RKO (cell line): ENCODE measurements around the gene SLC15A4.
"Not testable (repeated sequence)": the region's sequence is repeated elsewhere in the genome, so short reads cannot be mapped to it uniquely, and the experiment has no call there.

ENCODE experiments used
- DNase-seq: peaks from one replicate; pipeline ENCODE4 v3.0.0-alpha.2; 2016; ENCODE audit warnings: low spot score

Gene SLC15A4

DNA sequence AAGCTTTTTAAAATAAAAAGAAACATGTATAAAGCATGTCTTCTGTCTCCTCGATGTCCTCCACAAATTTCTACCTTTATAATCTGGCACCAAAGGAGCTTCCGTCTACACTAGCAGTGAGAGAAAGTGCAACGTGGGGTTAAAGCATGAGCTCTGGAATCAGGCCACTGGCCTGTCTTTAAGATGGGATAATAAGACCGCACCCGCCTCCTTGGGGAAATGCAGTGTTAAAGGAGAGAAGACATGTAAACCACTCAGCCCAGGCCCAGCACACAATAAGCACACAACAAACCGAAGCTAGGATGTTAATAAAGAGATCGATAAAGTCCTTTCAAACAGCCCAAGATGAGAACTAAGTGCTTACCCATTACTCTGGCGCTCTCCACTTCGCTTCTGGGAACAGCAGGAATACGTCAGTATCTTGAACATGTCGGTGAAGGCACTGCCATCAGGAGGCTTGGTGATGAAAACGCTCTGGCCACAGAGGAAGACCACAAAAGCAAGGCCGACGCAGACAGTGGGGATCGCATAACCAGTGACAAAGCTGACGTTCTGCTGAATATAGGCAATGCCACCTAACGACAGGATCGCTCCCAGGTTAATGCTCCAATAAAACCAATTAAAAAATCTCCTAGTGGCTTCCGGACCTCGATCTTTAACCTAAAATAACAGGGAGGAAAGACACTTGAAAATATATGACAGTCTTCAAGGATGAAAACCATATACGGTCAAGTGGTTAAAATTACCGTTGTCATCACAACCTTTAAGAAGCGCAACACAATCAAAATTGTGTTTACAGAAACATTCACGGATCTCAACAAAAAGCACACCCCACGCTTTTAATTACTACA, 9.1 kb downstream of the SLC15A4 start:
- no peak for DNase-seq

DNA sequence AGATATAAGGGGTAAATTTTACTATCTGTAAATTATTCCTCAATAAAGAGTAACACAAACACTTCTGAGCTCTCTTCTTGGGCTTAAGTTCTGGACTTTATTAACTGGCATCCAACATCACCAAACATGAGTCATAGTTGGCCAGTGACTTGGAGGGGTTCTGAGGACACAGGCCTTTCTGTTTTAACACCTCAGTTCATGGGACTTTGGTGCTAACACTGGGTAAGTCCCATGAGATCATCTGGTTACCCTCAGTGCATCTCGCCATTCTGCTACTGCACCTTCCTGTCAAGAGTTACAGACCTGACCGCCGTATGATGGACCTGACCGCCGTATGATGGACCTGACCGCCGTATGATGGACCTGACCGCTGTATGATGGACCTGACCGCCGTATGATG, 9.9 kb downstream of the SLC15A4 start:
- no peak for DNase-seq

DNA sequence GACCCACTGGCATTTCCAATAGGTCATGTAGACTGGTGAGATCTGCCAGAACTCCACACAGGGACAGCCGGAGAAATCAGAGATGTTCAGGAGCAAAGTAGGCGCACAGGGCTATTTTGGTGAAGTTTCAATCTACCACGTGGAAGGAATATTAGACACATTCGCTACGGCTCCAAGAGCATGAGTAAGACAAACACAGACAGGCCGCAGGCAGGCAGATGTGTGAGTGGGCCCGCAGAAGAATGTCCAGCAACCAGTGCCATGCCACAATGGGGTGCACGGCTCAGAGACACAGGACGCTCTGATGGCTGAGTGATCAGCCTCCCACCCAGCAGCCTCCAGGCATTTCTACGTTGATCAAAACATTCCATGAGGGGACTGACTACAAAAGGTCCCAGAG, 10.4 kb downstream of the SLC15A4 start:
- DNase-seq = no peak

DNA sequence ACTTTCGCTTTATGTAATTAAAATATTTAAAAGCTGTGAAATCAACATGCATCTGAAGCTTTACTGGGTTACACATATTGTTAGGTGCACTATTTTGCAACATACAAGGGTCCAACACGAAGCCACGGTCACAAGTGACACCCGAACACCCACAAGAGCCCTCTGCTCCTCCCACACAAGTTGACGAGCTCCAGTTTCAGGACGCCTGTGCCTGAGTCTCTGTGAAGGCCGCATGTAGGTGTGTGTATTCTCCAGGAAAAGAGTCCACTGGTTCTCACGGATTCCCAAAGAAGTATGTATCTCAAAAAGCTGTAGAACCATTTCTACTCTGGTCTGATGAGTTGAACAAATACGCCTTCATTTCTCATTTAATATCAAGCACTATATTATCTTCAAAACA, 12.0 kb downstream of the SLC15A4 start:
- DNase-seq = no peak

DNA sequence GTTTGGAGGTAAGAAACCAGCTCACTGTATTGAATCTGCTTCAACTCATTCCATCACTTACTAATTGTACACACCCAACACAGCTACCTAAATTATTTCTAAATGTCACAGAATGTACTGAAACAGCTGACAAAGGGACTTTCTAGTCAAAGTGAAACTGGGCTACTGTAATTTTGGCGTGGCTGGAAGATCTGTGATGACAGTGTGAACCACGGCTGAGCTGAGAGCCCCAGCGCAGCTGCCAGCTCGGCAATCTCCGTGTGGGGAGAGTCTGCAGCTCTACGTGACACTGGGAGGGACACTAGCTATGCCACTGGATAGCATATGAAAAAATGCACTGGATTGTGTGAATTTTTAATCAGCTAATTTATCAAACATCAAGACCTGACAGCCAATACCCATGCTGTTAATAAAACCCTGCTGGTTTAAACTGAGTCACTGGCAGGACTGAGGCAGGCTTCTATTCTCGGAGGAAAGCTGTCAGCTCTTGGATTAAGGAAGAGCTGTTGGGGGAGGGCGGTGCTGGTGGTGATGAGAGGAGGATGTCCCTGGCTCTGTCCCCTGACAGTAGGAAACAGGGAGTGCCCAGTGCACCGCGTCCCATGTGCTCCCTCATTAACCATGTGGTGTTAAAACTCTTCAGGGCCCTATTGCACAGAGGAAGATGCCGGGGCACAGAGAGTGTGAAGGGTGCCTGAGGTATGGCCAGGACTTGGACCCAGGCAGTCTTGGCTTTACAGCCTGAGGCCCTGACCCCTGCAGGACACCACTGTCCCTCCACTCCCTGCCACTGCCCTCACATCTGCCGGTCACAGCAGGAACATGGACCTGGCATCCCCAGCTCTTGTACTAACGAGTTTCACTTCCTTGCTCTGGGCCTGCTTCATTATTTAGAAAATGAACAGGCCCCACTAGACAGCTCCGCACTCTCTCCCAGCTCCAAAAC, 13.3 kb downstream of the SLC15A4 start:
- DNase-seq = no peak

DNA sequence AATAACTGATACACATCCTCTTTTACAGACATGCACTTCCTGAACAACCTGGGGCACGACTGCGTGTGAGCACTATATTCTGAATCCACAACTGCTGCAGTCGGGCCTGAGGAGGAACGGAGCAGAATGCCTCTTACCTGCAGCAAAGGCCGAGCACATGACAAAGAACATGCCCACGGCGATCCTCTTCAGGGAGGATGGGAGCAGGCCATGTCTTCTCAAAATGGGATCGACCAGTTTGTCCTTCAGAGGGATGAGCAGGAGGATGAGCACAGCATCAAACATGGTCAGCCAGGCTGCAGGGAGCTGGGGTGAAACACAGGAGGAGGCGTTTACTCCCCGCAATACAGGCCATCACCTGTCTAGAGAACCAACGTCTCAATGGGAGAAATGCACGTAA, 15.1 kb downstream of the SLC15A4 start:
- no peak for DNase-seq

DNA sequence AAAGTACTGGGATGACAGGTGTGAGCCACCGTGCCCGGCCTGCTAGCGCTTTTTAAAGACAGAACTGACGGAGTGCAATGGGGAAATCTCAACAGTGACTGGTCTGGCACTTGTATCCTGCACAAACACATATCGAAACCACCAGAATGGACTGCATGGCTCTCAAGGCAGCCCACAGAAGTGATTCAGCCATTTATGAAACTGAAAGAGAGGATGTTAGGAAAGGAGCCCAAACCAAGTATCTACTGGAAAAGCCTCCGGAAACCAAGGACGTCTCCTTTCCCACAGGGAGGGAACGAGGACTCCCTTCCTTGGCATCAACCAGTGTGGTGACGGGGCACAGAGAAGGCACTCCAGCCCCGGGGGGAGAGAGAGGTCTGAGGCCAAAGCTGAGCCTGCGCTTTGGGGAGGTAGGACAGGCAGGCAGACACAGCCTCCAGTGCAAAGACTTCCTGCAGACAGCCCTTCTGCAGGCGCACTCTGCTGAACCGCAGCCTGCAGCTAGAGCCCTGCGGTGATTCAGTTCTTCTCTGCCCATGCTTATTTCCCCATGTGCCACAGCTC, 16.5 kb downstream of the SLC15A4 start:
- DNase-seq = no peak

DNA sequence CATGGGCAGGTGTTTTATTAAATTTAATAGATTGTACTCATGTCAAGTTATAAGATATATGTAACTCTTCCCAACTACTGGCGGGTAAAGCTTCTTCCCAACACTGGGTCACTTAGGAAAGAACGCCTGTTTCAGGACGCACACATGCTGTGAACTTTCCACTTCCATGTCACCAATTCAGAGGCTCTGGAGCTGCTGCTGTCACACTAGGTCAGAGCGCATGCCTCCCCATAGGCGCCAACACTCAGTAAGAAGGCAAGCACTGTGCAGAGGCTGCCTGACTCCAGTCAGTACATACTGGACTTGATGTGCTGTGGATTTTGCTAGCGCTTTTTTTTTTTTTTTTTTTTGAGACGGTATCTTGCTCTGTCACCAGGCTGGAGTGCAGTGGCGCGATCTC, 17.2 kb downstream of the SLC15A4 start:
- no peak for DNase-seq

DNA sequence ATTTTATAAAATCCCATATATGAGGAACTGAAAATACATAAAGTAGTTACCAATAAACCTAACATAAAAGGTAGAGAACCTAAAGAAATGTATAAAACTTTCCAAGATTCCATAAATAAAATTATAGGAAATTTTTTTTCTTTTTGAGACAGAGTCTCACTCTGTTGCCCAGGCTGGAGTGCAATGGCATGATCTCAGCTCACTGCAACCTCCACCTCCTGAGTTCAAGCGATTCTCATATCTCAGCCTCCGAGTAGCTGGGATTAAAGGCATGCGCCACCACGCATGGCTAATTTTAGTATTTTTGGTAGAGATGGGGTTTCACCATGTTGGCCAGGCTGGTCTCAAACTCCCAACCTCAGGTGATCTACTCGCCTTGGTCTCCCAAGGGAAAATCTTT, 18.4 kb downstream of the SLC15A4 start:
- DNase-seq = not testable (repeated sequence)

DNA sequence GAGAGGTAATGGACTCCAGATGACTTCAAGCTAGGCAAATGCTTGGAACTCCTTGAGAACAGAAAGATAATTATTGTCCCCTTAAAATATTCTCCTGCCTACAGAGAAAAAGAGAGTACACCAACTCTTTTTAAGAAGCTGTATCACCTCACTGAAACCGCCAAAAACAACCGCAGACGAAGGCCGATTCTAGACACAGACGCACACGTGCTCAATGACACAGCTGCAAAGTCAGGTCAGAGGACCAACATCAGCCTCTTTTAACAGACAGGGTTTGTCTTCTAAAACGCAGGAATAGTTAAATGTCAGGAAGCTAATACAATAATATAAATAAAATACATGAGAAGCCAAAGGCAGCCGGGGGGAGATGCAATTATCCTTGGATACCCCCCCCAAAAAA, 19.0 kb downstream of the SLC15A4 start:
- DNase-seq = no peak

DNA sequence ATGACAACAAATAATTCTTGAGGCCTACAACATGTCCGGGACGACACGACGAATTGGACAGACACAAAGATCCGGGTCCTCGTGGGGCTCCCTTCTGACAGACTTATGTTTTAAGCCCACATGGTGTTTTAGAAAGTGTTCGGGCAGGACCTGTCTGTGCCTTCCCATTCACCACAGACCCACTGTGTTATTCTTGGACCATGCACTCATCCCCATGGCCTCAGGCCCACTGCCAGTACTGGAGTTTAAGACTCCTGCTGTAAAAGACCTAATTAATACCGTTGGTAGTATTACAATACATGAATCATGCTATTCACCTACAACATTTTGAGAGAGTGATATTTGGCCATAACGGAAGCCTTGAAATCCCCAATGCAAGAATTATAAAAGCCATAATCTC, 20.0 kb downstream of the SLC15A4 start:
- DNase-seq = no peak

DNA sequence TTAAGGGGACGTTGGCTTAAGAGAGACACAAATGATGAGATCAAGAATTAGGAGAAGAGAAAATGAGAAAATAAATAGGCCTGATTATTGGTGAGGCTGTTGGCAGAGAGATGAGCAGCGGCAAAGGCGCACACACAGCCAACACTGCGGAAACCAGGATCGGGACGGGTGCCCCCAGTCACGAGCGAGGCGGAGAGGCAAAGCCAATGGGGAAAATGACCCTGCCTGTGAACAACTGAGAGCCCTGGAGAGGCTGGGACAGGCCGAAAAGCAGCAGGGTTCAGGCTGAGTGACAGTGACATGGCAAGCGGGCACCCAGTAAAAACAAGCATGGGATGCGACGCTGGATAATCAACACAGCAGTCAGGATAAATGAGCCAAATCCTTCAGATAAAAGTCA, 21.0 kb downstream of the SLC15A4 start:
- DNase-seq = no peak

DNA sequence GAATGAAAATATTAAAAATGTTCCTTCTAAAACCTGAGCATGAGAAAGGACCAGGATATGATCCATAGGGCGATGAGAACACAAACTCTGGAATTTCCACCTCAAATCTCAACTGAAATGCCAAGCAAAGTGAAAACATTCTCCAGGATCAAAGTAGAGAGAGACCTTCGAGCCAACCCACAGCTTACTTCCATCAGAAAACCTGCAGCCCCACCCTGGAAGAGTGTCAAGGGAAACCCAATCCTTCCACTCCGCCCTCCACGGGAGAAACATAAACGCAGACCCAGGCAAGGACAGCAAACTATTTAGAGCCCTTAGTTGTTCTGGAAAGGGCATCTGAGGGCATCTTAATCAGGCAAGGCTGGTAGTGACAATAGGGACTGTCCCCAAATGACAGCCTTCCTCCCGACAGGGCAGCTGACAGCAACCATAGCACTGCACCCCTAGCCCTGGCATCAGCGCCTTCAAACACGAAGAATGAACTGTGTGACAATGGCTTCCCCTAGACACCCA, 21.8 kb downstream of the SLC15A4 start:
- DNase-seq = peak; percentile 20

DNA sequence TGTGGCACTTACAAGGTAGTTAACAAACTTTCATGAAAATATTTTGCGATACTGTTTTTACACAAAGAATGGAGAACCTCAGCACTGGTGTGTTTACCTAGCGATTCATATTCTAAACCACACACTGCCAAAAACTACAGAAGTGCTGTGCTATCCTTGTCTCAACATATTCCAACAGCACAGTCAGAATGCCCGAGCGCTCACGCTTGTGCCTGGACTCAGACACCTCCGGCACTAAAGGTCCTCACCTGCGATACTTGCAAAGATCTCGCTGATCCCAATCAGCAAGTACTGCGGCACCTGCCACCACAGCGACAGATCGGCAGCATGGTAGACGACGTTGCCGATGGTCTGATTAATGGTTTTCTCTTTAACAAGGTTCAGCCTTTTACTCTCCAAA, 23.2 kb downstream of the SLC15A4 start:
- no peak for DNase-seq

DNA sequence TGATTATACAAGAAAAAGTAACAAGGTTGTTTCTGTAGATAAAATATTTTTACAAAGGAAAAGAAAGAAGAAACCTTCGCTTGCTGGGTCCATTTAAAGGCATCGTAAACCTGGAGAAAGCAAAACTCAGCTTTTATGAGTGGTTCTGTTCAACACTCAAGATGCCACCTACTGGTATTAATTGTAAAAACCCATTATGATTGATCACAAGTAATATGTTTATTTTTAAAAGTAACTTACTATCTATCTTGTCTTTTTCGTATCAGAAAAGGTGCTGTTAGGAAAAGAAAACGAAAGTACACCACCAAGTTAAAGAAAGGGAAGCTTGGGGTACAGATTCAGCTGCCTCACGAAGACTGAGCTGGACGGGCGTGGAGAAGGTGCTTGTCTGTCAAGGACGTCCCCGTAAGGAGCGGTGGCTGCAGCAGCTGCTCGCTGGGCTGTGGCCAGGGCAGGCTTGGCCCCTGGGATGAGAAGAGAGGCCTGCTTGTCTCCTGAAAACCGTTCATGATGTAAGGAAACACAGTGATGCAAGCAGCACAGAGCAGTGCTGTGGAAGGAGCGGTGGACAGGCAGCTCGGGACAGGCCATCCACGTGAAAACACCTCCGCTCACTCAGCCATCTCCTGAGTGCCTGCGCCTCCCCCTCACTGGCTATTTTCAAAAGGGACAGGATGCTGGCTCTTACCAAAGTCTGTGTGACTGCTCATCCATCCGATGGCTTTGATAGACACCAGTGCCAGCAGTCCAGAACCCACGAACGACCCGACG, 25.0 kb downstream of the SLC15A4 start:
- DNase-seq = no peak

DNA sequence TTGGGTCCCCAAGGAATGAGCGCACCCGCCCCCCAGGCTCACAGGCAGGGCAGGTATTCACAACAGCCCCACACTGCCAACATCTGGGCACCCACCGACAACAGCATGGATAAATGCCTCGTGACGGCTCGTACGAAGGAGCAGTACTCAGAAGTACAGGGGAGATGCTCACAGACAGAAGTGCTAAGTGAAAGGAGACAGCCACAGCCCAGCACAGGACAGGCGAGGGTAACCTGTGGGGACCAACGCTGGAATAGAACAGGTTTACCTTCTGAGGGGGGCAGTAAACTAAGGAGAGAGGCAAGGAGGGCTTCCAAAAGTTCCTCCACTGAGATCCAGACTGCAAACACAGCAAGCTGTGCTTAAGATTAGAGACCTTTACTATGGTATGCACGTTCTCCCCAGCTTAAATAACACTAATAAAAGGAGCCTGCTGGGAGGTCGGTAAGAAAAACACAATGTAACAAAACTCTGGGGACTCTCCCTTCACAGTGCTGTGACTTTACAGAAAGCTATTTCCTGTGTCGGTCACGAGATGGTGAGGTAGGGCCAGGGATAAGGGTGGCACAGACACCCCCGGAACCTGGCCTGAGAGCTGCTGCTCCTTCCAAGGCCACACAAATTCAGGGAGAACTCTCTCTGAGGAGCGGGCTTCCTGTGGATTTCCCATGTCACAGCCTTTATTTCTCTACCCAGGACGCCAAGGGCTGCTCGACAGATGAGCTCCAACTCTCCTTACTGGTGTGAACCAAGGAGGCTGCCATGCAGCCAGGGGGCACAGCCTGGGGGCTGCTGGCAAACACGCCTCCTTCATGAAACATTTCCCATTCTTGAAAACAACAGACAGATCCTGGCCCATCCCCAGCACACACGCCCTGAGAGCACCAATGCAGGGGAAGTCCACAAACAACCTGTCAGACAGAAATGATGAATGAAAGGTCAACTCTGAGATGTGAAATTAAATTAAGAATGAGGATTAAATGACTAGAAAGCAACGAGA, 26.3 kb downstream of the SLC15A4 start:
- DNase-seq = no peak

DNA sequence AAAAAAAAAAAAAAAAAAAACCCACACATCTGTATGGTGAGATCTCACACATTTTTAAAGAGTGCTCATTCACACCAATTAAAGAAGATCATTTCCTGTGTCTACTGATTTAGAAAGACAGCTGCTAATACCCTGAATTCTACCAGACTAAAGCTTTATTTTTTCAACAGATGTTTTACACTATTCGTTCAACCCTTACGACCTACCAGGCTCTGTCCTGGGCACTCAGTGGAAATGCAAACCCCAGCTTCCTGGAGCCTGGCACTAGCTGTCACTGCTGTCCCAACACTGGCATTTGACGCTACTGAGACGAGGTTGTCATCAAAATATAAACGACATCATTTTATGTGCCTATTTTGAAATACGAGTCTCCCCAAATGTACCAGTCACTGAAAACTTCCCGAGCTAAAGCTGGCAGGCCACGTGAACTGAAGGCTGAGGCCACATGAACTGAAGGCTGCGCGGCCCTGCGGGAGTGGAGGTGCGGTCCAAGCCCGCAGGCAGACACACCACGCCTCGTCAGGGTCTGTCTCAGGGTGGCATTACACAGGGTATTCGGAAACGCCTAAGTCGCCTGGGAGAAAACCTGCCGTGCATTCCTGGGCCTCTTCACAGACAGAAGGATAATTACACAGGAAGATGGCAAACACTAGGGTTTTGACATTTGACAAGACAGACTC, 27.2 kb downstream of the SLC15A4 start:
- no peak for DNase-seq

DNA sequence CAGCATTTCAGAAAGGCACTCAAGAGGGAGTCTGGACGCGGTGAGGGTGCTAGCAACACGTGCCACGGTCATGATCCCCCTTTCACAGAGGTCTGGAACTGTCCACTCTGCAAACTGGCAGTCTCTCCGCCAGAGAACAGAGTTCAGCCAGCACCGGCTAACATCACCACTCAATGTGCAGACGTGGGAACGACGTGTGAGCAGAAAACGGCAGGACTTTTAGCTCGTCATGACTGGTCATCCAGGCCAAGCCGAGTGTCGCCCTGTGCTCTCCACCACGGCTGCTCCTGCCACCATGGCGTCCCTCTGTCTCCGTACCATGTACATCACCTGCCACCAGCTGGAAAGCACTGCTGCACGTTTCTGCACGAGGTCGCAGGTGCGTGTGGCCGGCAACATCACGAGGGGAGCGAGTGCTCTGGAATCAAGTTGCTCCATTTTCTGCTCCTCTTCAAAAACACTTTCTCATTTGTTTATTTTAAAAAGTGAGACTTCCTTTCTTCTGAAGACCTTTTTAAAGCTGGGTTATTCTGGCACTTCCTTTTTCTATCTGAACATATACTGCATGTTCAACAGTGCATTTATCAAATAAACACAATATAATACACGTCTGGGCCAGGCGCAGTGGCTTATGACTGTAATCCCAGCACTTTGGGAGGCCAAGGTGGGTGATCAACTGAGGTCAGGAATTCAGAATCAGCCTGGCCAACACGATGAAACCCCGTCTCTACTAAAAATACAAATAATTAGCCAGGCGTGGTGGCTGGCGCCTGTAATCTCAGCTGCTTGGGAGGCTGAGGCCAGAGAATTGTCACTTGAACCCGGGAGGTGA, 28.0 kb downstream of the SLC15A4 start:
- DNase-seq = no peak
